GM18505 (cell line): ENCODE measurements around the gene AP3B1.

ENCODE experiments used
- ATAC-seq: cut with Tn5 transposase; IDR thresholded peaks from one replicate; pipeline ENCODE4 v1.9.1; 2021; ENCODE audit not compliant: unreplicated experiment
- POLR2A ChIP-seq: IDR thresholded peaks from 4 replicates; pipeline ENCODE4 v1.6.1; 2011; ENCODE audit warnings: borderline replicate concordance; ENCODE audit not compliant: insufficient read depth, insufficient read length; ENCODE audit errors: extremely low read depth

AP3B1 gene

DNA sequence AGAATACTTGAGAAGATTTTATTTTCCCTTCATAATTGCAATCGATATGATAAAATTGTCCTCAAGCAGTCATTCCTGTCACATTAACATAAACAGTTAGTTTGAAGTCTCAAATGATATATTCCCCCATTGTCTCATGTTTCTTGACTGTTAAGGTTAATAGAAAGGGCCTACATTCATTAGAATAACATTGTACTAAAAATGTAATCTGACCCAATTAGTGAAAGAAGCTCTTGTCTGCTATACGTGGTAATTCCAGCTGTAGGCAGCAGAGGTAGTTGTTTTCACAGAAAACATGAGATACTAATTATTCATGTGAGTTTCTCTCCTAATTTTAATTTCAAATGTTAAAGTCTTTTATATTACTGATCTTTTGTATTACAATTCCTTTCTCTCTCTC, 25.9 kb upstream of the AP3B1 start:
- no peak for TF ChIP-seq POLR2A

DNA sequence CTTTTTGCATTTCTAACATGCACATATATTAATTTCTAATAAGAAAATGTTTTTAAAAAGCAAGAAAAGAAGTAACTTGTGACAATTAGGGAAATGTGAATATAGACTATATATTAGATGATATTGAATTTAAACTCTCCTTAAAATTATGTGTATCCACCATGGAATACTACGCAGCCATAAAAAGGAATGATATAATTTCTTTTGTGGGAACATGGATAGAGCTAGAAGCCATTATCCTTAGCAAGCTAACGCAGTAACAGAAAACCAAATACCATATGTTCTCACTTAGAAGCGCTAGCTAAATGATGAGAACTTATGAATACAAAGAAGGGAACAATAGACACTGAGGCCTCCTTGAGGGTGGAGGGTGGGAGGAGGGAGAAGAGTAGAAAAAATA, 23.8 kb upstream of the AP3B1 start:
- TF ChIP-seq POLR2A: no peak
- ATAC-seq: no peak

More for the DNA sequence above, 25.9 kb upstream of the AP3B1 start:
- no peak for ATAC-seq

DNA sequence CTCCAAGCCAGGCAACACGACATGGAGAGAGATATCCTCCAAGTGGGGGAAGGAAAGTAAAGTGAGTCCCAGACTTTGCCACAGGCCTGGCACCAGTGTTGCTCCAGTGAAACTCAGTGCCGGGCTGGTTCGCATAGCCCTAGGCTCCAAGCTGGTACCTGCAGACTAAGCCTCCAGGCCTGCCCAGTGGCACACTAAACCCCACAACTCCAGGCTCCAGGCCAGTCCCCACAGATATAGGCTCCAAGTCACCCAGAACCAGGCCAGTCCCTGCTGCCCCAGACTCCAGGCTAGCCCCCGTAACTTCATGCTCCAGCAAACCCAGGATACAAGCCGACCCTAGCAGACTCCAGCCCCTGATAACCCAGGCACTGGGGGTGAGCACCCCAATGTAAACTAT, 23.0 kb upstream of the AP3B1 start:
- ATAC-seq: no peak
- no peak for TF ChIP-seq POLR2A

DNA sequence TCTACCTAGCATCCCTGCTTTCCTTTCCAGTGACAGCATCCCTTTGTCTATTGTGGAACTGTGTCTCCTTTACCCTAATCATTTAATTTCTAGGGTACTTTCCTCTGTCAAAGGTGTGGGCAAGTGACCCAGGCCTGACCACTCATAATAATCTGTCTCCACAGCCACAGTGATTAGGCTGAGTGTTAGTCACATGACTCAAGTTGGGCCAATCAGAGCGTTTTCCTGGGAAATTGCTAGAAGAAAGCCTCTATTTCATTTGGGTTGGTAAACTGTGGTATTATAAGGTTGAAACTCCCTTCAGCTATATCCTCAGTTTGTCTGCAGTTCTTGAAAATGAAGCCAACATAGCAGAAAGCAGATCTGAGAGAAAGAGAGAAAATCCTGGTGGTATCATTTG, 14.2 kb upstream of the AP3B1 start:
- ATAC-seq: no peak
- no peak for TF ChIP-seq POLR2A

DNA sequence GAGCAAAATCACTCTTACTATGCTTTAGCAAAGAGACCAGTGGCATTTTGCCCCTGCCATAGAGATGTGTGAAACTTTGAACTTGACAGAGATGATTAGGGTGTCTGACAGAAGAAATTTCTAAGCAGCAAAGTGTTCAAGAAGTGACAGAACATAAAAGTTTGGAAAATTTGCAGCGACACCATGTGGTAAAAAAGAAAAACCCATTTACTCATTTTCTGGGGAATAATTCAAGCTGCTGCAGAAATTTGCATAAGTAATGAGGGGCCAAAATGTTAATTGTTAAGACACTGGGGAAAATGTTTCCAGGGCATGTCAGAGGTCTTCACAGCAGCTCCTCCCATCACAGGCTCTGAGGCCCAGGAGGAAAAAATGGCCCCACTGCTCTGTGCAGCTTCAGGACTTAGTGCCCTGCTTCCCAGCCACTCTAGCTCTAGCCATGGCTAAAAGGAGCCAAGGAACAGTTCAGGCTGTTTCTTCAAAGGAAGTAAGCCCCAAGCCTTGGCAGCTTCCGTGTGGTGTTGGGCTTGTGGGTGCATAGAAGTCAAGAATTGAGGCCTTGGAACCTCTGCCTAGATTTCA, 6.1 kb upstream of the AP3B1 start:
- ATAC-seq: no peak
- no peak for TF ChIP-seq POLR2A

DNA sequence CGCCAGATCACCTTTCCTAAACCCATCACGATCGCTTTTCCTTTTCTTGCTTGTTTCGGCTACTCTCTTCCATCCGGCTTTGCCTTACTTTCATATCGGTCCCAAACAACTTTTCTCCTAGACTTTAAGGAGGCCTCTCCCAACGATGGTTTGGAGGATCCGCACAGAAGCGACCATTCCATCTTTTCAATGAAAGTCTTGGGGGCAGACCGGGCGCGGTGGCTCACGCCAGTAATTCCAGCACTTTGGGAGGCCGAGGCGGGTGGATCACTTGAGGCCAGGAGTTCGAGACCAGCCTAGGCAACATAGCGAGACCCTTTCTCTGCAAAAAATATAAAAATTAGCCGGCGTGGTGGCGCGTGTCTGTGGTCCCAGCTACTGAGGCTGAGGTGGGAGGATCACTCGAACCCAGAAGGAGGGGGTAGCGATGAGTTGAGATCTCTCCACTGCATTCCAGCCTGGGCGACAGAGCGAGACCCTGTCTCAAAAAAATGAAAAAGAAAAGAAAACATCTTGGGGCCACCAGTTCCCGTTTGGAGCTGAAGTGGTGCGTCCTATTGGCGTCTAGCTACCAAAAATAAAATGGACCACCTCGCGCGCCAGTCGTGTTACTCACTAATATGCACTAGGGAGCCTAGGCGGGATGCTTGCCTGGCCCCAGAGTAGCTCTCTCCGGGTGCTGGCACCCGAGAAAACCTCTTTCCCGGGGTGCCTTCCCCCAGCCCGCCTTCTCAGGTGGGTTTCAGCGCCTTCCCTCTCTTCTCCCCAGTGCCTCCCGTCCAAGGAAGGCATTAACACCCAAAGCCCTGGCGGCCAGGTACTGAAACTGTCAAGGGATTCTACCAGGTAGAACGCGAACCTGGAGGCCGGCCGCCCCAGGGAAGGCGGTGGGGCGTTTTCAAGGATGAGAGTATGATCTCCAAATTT, 800 bp upstream of the AP3B1 start:
- ATAC-seq: peak; percentile 4
- no peak for TF ChIP-seq POLR2A

DNA sequence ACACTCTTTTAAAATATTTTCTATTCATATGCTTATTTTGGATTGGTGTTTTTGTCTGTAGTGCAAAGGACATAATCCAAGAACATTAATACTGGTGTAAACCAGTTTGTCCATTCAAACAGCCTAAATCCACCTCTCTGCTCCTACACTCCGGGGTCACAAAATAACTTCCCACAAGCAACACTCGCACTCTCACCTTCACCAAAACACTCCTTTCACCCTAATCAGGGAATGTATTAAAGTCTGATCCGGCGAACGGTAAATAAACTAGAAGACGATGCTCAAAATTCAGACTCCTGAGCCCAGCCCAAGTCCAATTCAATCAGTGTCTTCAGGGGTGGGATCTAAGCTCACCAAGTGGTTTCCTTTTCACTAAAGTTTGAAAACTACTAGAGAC, 649 bp downstream of the AP3B1 start:
- no peak for TF ChIP-seq POLR2A
- no peak for ATAC-seq

DNA sequence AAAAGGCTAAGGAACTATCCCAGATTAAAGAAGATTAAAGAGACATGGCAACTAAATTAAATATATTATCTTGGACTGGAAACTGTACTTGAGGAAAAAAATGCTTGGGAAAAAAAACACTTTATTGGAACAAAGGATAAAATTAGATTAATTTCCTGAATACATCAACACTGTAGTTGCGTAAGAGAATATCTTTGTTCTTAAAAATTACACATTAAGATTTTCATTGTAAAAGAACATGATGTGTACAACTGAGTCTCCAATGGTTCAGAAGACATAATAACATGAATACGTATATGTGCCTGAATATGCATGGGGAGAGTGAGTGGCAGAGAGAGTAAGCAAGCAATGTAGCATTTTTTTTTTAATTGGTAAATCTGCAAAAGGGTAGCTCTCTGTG, 2.8 kb downstream of the AP3B1 start:
- no peak for ATAC-seq
- no peak for TF ChIP-seq POLR2A

DNA sequence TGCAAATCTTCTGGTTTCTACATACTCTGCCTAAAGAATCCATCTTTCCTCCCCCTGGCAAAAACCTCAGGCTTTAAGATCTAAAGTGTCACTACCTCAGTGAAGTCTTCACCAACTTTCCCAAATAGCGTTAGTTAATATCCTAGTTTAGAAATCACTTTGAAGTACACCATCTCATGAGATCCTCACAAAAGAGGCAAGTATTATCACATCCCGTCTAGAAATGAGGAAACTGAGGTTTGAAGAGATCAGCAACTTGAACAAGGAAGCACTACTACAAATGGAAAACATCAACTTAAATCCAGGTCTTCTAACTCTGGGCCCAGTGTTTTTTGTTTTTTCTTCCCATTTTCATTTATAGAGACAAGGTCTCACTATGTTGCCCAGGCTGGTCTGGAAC, 4.6 kb downstream of the AP3B1 start:
- no peak for TF ChIP-seq POLR2A
- no peak for ATAC-seq

DNA sequence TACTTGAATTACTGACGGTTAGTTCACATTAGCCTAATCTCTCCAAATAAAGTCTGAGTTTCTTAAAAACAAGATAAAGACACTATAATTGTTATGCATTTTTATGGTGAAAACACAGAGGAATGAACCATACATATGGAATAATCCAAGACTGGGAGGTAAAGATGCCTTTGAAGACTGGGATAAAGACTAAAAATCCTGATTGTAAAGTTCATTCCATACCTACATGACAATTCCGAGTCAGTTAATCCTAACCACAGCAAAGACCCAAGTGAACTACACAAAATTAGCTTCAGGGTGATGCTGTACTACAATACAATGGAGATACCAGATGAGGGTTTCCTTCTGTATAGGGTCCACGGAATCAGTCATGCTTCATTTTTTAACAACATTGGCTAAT, 6.3 kb downstream of the AP3B1 start:
- TF ChIP-seq POLR2A: no peak
- no peak for ATAC-seq

DNA sequence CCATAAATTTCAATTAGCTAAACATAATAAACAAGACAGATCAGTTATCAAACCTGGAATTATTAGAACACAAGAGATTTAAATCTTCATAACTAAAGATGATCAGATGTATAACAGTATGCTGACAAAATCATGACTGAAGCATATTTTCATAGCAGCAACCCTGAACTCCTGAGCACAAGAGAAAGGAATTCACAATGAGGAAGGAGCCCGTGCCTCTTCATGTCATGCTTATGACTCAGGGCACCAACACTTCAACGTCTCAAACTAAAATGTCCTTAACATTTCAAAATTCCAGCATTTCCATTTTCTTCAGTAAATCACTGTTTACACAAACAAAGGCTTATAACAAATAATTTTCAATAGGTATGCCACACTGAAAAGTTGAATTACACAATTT, 6.7 kb downstream of the AP3B1 start:
- no peak for TF ChIP-seq POLR2A
- ATAC-seq: no peak

DNA sequence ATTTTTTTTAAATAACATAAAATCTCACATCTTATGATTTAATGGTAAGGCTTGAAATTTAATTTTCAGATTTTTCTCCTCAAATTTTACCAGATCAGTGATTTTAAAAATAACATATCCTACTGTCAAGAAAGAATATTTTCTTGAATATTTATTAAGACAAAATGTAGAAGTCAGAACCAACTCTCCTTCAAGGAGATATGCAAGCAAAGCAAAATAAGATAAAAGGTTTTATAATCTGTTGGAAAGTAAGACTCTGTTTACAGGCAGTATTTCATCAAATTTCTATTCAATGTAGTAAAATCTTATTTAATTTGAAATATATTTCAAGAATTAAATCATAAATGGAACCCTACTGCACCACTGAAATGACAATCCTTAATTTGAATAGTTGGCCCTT, 7.3 kb downstream of the AP3B1 start:
- no peak for ATAC-seq
- no peak for TF ChIP-seq POLR2A

DNA sequence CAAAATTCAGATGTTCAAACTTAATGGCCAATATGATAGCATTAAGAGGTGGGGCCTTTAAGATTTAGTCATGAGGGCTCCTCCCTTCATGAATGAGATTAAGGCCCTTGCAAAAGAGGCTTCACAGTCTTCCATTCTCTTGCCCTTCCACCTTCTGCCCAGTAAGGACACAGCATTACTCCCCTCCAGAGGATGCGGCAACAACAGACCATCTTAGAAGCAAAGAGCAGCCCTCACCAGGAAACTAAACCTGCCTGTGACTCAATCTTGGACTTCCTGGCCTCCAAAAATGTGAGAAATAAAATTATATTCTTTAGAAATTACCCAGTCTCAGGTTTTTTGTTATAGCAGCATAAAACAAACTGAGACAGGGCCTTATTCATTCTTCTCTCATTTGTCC, 8.2 kb downstream of the AP3B1 start:
- ATAC-seq: no peak
- no peak for TF ChIP-seq POLR2A

DNA sequence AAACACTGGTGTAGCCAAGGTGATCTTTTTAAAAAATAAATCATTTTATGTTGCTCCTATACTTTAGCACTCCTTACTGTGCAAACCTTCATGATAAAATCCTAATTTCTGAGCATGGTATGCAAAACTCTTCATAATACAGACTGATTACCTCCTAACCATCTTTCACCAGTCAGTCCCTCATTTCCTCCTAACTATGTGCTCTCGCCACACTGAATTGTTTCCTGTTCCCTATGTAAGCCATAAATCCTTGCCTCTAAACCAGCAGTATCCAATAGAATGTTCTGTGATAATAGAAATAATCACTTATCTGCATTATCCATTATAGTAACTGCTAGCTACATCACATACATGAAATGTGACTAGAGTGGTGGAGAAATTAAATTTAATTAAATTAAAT, 10.7 kb downstream of the AP3B1 start:
- TF ChIP-seq POLR2A: no peak
- no peak for ATAC-seq

DNA sequence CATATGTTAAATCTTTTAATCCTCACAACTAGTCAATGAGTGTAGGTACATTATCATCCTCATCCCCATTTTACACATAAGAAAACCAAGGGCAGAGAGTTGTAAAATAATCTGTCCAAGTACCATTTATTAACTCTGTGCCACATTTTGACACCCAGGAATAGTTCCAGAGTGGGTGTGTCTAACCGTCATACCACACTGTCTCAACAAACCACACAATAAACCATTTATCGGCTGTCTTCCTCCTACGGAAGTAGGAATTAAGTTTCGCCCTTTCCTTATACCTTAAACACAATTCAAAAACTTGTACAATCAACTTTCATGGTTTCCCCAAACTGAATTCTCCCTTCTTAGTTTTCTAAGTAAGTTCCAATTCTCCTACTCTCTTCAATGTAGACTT, 11.4 kb downstream of the AP3B1 start:
- no peak for TF ChIP-seq POLR2A
- no peak for ATAC-seq

DNA sequence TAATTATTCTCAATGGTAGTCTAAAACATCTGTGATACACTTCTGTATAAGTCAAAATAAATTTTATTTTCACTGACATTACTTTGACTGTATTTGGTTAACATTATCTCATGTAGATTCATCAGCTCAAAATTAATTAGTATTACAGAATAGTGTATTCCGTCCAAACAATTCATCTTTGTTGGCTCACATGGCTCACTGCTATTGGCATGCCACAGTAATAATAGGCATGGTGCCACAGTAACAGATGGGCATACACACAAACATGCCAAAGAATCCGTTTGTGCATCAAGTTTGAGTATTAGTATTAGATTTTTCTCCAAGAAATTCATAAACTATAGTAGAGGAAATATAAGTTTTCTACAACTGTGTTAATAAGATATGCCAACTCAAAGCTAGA, 14.2 kb downstream of the AP3B1 start:
- no peak for ATAC-seq
- no peak for TF ChIP-seq POLR2A
